HUES64 (cell line): ENCODE results near the gene SLC10A7.

Experiments
- H3K27ac ChIP-seq: 2 replicates; pipeline ENCODE4 v1.7.0; 2013; ENCODE audit warnings: low read depth, low read length, inconsistent platforms
- H3K27me3 ChIP-seq: 2 replicates; pipeline ENCODE4 v1.6.1; 2013; ENCODE audit warnings: mild to moderate bottlenecking, low read length; ENCODE audit not compliant: insufficient read depth
- H3K36me3 ChIP-seq: 2 replicates; pipeline ENCODE4 v1.6.1; 2013; ENCODE audit warnings: mild to moderate bottlenecking, low read length; ENCODE audit not compliant: insufficient read depth
- H3K4me1 ChIP-seq: 2 replicates; pipeline ENCODE4 v1.6.1; 2013; ENCODE audit warnings: mild to moderate bottlenecking, low read length, moderate library complexity; ENCODE audit not compliant: insufficient read depth
- H3K4me3 ChIP-seq: 2 replicates; pipeline ENCODE4 v1.5.1; 2013; ENCODE audit warnings: mild to moderate bottlenecking, low read length, moderate library complexity
- H3K9ac ChIP-seq: 2 replicates; pipeline ENCODE4 v1.6.1; 2013; ENCODE audit warnings: mild to moderate bottlenecking, low read depth, low read length
- H3K9me3 ChIP-seq: 2 replicates; pipeline ENCODE4 v1.6.1; 2013; ENCODE audit warnings: low read depth, low read length; ENCODE audit not compliant: insufficient read depth
- WGBS: fragments of 150-250, 120-280 bp; methylation state at CpG from one replicate; pipeline ENCODE4 v1.1.7; 2013; ENCODE audit warnings: missing lambda C conversion rate; 5-methylcytosine and 5-hydroxymethylcytosine counted together

Gene SLC10A7

DNA sequence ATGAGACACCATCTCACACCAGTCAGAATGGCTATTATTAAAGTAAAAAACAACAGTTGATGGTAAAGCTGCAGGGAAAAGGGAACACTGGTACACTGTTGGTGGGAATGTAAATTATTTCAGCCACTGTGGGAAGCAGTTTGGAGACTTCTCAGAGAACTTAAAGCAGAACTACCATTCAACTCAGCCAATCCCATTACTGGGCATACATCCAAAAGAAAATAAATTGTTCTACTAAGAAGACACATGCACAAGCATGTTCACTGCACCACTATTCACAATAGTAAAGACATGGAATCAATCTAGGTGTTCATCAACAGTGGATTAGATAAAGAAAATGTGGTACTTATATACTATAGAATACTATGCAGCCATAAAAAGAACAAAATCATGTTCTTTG is 172.4 kb downstream of the SLC10A7 start:
- no peaks in the 10 kb centered on the region for H3K4me1 ChIP-seq
- no peaks in the 10 kb centered on the region for H3K36me3 ChIP-seq
- H3K27ac ChIP-seq, result no peak overlapping the region
- H3K9ac ChIP-seq, result no peak overlapping the region
- no peaks in the 10 kb centered on the region for H3K9me3 ChIP-seq
- H3K27me3 ChIP-seq, result no peaks in the 10 kb centered on the region
- no peak overlapping the region for H3K4me3 ChIP-seq

DNA sequence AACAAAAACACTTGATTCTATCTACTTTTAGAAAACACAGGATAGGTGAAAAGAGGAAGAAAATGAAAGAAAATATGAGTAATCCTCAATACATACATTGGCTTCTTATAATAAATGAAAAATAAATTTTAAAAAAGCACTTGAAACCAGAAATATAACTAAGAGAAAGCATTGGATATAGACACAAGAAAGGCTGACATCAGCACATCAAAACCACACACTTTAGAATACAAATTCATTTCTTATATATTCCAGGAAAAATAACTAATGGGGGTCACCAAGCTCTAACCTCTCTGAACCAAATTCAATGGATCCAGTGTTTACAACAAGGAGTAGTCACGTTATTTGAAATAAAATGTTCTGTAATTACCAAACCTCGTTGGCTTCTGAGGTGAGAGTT is 173.9 kb downstream of the SLC10A7 start:
- 95% methylated on average over 2 of the region's 2 CpGs for WGBS

DNA sequence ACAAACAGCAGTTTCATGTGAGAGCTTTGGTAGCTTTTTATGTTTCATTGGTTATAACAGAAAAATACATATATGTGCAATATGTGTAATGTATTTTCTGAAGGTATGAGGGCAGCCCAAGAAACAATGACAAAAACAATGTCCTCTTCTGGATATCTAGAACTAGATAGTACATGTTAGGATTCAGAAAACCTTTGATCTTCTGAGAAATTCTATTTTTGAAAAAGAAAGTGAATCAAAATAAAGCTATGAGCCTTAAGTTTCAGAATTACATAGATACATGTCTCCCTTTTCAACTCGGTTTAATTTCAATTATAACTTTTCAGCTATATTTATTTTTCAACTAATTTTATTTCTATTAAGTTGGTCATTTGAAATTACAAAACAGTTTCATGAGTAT is 175.5 kb downstream of the SLC10A7 start:
- H3K27ac ChIP-seq, result no peak overlapping the region
- H3K4me1 ChIP-seq, result no peaks in the 10 kb centered on the region
- H3K9ac ChIP-seq, result no peak overlapping the region
- WGBS, result no CpG with 5 or more reads among the region's 1 CpG
- H3K9me3 ChIP-seq, result no peaks in the 10 kb centered on the region
- no peak overlapping the region for H3K4me3 ChIP-seq
- no peaks in the 10 kb centered on the region for H3K36me3 ChIP-seq
- H3K27me3 ChIP-seq, result no peaks in the 10 kb centered on the region

More for the DNA sequence above, 173.9 kb downstream of the SLC10A7 start:
- H3K9ac ChIP-seq, result no peak overlapping the region
- no peaks in the 10 kb centered on the region for H3K4me1 ChIP-seq
- no peak overlapping the region for H3K27ac ChIP-seq
- no peaks in the 10 kb centered on the region for H3K27me3 ChIP-seq
- H3K4me3 ChIP-seq, result no peak overlapping the region
- H3K9me3 ChIP-seq, result no peaks in the 10 kb centered on the region
- H3K36me3 ChIP-seq, result no peaks in the 10 kb centered on the region

DNA sequence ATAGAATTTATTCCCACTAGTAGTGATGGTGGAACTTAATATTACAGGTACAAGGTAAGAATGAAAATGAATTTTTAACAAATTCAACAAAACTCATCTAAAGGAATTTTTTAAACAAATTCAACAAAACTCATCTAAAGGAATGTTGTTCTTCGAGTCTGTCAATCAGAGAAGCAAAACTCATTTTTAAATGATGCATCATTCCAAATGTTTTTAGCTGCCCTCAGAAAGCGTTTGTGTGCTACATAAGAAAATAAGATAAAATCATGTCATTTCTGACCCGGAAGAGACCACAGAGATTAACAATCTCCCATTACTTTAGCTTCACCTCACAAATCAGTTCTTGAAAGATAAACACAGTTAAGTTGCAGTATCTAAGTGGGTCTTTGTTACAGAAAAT is 178.0 kb downstream of the SLC10A7 start:
- Histone ChIP-seq H3K4me3 (no peak overlapping the region), H3K9me3 (no peaks in the 10 kb centered on the region), H3K4me1 (no peaks in the 10 kb centered on the region), H3K27me3 (no peaks in the 10 kb centered on the region), H3K27ac (no peak overlapping the region), H3K9ac (no peak overlapping the region), H3K36me3 (no peaks in the 10 kb centered on the region)
- 90% methylated on average over 2 of the region's 3 CpGs for WGBS

DNA sequence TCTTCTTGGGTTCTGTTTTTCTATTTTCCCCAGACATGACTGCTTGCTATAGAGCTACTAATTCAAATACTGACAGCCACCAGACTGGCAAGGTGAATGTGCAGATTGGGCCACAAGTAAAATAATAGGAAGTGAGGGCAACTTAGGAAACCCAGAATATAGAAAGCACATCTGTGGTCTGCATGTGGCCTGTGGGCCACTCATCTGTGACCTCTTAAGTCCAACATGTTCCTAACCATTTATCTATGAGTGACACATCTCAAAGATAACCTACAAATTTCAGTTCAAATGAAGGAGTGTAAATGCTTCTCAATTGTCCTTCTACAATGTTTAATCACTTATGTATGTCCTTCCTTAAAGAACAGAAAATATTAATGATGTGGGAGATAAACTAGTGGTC is 178.5 kb downstream of the SLC10A7 start:
- H3K4me3 ChIP-seq, result no peak overlapping the region
- H3K9ac ChIP-seq, result no peak overlapping the region
- H3K9me3 ChIP-seq, result no peaks in the 10 kb centered on the region
- H3K27me3 ChIP-seq, result no peaks in the 10 kb centered on the region
- no peaks in the 10 kb centered on the region for H3K4me1 ChIP-seq
- H3K36me3 ChIP-seq, result no peaks in the 10 kb centered on the region
- H3K27ac ChIP-seq, result no peak overlapping the region

DNA sequence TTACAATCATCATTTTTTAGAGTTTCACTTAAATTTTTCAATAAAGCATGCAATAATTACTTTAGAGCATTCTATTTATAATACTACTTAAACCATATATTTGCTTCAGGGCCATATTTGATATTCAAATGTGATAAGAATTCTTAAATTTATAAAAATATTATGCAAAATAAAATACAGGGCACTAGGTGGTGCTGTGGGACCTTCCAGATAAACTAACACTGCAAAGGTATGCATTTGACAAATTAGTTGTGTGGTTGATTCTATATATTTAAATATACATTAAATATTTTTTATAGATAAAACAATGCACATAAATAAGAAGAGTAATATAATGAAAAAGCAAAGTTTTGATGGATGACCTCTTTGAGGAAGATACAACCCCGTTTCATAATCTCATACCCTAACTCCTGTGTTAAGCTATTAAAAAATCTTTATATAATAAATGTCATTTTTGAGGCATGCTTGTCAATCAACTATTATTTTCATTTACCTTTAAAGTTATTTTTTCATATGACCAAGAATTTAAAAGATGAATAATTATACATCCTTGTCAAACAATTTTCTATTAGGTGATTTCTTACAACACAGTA is 179.0 kb downstream of the SLC10A7 start:
- H3K9me3 ChIP-seq, result no peaks in the 10 kb centered on the region
- H3K27me3 ChIP-seq, result no peaks in the 10 kb centered on the region
- no peak overlapping the region for H3K9ac ChIP-seq
- no peak overlapping the region for H3K27ac ChIP-seq
- no CpG with 5 or more reads among the region's 1 CpG for WGBS
- H3K4me3 ChIP-seq, result no peak overlapping the region
- H3K4me1 ChIP-seq, result no peaks in the 10 kb centered on the region
- no peaks in the 10 kb centered on the region for H3K36me3 ChIP-seq

DNA sequence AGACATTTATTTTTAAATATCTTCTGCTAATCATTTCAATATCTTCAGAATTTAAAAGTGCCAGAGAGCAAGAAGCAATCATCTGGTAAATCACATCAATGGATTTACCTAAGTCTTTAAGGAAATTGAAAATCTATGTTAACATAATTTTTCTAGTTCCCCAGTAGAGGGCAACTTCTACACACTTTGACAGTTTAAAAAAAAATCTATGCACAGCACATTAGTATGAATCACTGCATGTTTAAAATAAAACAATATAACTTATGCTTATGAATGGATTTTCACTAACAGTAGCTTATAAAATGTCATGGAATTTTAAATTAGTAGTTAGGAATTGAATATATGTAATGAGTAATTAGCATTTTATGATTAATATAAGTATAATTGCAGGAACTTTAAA is 180.9 kb downstream of the SLC10A7 start:
- Histone ChIP-seq H3K9me3 (no peaks in the 10 kb centered on the region), H3K4me1 (no peaks in the 10 kb centered on the region), H3K27me3 (no peaks in the 10 kb centered on the region), H3K9ac (no peak overlapping the region), H3K27ac (no peak overlapping the region), H3K4me3 (no peak overlapping the region), H3K36me3 (no peaks in the 10 kb centered on the region)

DNA sequence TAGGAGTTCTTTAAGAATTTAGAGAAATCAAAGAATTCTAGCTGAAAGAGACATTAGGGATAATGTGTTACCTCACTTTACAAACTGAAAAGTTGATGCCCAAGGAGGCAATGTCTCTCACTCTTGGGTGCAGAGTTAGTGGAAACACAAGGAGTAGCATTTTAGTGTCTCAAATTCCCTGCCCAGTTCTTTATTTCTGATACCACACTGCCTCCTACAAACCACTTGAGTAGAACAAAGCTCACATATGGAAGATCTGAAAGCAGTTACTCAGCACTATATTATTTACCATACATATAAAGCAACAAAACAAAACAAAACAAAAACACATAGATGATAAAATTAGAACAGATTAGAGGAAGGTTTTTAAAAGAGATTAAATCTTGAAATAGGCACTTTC is 183.2 kb downstream of the SLC10A7 start:
- H3K27ac ChIP-seq, result no peak overlapping the region
- no peak overlapping the region for H3K4me3 ChIP-seq
- no peaks in the 10 kb centered on the region for H3K9me3 ChIP-seq
- no peak overlapping the region for H3K9ac ChIP-seq
- no peaks in the 10 kb centered on the region for H3K36me3 ChIP-seq
- no peaks in the 10 kb centered on the region for H3K27me3 ChIP-seq
- H3K4me1 ChIP-seq, result no peaks in the 10 kb centered on the region

DNA sequence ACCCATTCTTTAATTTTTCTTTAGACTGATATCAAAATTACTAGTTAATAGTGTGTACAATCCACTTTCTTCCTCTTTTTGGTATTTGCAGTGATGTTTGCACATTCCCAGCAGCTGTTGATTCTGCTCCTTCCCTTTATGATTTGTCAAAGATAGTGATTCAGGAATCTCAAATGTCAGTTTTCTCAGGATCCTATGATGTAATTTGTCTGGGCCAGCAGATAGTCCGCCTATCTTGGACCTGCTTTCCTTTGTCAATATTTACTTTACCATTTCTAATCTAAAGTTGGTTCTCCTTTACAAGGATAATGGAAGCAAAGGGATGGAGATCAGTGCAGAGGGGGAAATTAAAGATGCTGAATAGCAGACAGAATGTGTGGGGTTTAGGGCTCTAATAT is 185.3 kb downstream of the SLC10A7 start:
- no peaks in the 10 kb centered on the region for H3K36me3 ChIP-seq
- no CpG with 5 or more reads among the region's 1 CpG for WGBS
- no peak overlapping the region for H3K4me3 ChIP-seq
- H3K9me3 ChIP-seq, result no peaks in the 10 kb centered on the region
- no peak overlapping the region for H3K27ac ChIP-seq
- H3K27me3 ChIP-seq, result no peaks in the 10 kb centered on the region
- H3K4me1 ChIP-seq, result no peaks in the 10 kb centered on the region
- no peak overlapping the region for H3K9ac ChIP-seq

DNA sequence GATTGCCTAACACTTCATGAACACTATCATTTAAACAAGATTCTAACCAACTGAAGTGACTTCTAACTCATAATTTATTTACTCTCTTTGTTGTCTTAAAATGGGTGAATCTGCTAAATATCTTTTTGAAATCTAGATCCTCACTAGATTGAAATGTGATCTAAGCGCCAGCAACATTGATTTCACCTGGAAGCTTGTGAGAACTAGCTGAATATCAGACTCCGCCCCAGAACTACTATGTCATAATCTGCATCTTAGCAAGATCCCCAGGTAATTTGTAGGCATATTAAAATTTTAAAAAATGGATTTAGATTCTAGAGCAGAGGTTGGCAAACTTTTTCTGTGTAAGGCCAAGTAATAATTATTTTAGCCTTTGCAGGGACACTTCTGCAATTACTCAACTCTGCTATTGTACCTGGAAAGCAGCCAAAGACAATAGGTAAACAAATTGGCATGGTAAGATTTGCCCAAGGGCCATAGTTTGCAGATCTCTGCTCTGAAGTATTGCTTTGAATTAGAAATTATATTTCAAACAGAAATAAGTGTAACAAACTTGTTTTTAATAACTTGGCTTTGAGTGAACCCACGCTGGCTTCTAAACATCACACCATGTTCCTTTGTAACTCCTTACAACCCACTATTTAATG is 185.9 kb downstream of the SLC10A7 start:
- no peaks in the 10 kb centered on the region for H3K4me1 ChIP-seq
- H3K9me3 ChIP-seq, result no peaks in the 10 kb centered on the region
- H3K9ac ChIP-seq, result no peak overlapping the region
- H3K4me3 ChIP-seq, result no peak overlapping the region
- no peaks in the 10 kb centered on the region for H3K27me3 ChIP-seq
- H3K27ac ChIP-seq, result no peak overlapping the region
- WGBS, result 88% methylated on average over 3 of the region's 3 CpGs
- H3K36me3 ChIP-seq, result no peaks in the 10 kb centered on the region

DNA sequence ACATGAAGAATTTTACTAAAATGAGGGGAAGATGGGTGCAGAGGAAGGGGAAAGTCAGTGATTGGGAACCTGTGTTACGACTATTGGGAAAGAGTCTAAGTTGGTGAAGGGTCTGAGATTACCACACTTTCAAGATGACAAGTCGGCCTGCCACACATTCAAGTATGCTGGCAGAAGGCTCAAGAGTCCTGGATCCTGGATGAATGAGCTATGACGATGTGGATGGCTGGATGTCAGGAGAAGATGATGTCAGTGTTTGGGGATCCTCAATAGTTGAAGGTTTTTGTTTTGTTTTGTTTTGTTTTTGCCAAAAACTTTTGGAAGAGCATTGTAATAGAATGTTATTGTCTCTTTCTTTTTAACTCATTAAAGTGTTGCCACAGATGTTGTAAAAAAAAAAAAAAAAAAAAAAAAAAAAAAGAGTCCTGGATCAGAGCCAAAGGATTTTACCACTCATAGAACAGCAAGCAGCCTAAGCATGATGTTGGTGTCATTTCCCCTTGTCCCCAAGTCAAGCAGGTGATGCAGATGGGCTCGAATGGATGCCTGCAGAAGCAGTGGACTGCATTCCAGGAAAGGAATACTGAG is 186.8 kb downstream of the SLC10A7 start:
- no peaks in the 10 kb centered on the region for H3K27me3 ChIP-seq
- H3K9me3 ChIP-seq, result no peaks in the 10 kb centered on the region
- no peaks in the 10 kb centered on the region for H3K4me1 ChIP-seq
- no peak overlapping the region for H3K9ac ChIP-seq
- H3K36me3 ChIP-seq, result no peaks in the 10 kb centered on the region
- H3K27ac ChIP-seq, result no peak overlapping the region
- WGBS, result 93% methylated on average over 4 of the region's 4 CpGs
- H3K4me3 ChIP-seq, result no peak overlapping the region

DNA sequence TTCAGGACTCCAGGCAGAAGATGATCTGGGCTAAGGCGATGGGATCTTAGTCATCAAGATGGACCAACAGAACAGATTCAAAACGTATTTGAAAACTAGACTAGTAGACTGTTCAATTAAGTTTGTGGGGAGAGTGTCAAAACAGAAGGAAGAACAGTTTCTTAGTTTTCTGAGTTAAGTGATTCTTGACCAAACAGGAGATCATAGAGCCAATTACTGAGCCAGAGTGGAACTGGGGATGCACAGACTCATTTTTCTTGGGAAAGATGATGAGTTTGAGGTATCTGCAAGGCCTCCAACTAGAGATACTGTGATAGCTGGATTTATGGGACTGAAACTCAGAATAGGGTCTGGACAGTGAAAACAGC is 187.9 kb downstream of the SLC10A7 start:
- Histone ChIP-seq H3K9ac (no peak overlapping the region), H3K4me1 (no peaks in the 10 kb centered on the region), H3K36me3 (no peaks in the 10 kb centered on the region), H3K4me3 (no peak overlapping the region), H3K9me3 (no peaks in the 10 kb centered on the region), H3K27ac (no peak overlapping the region), H3K27me3 (no peaks in the 10 kb centered on the region)
- WGBS, result 92% methylated on average over 2 of the region's 2 CpGs
